Spleen (tissue), 11 donors: Measurements from ENCODE around the gene MPHOSPH6. TPM values are rescaled to one million over a fixed set of nuclear protein-coding genes. Genes with fewer than 3 reads are reported as not detected.

Experiments
- DNase-seq: peaks from one replicate; pipeline ENCODE4 v3.0.0-alpha.2; 2020
- H3K27ac ChIP-seq, 8 donors: fragments of 200-600 bp; sonication (generic) in 7 of 8; 1 replicate in 4 of 8; 2 replicates in 4 of 8; pipeline versions ENCODE4 v1.5.0 to v1.8.0; 2016 to 2021; ENCODE audit warnings: inconsistent platforms in 4 of 8, mild to moderate bottlenecking in 4 of 8, moderate library complexity in 1 of 8
- H3K27me3 ChIP-seq, 7 donors: fragments of 200-600 bp; sonication (generic) in 6 of 7; replicated peaks in 1 of 7; 1 replicate in 4 of 7; 2 replicates in 3 of 7; pipeline versions ENCODE4 v1.5.0 to v1.8.0; 2016 to 2021; ENCODE audit warnings: inconsistent platforms in 3 of 7, mild to moderate bottlenecking in 1 of 7
- H3K36me3 ChIP-seq, 6 donors: fragments of 200-600 bp; sonication (generic) in 5 of 6; 1 replicate in 4 of 6; 2 replicates in 2 of 6; pipeline versions ENCODE4 v1.5.0 to v1.8.0; 2016 to 2021; ENCODE audit warnings: inconsistent platforms in 2 of 6
- H3K4me1 ChIP-seq, 6 donors: fragments of 200-600 bp; sonication (generic) in 5 of 6; 1 replicate in 3 of 6; 2 replicates in 3 of 6; pipeline versions ENCODE4 v1.5.0 to v1.8.0; 2016 to 2021; ENCODE audit warnings: inconsistent platforms in 3 of 6
- H3K4me3 ChIP-seq, 8 donors: fragments of 200-600 bp; sonication (generic) in 7 of 8; 1 replicate in 4 of 8; 2 replicates in 4 of 8; pipeline versions ENCODE4 v1.5.0 to v1.8.0; 2016 to 2021; ENCODE audit warnings: inconsistent platforms in 4 of 8, mild to moderate bottlenecking in 4 of 8, moderate library complexity in 2 of 8
- H3K9me3 ChIP-seq, 8 donors: fragments of 200-600 bp; sonication (generic) in 7 of 8; 1 replicate in 4 of 8; 2 replicates in 4 of 8; pipeline versions ENCODE4 v1.5.0 to v1.8.0; 2016 to 2021; ENCODE audit warnings: inconsistent platforms in 4 of 8
- CTCF ChIP-seq, 11 experiments: fragments of 200-600 bp in 7 of 11; fragments of 450-650 bp in 4 of 11; sonication (generic) in 4 of 11; IDR thresholded peaks in 8 of 11; conservative IDR thresholded peaks in 3 of 11; 1 replicate in 7 of 11; 2 replicates in 4 of 11; pipeline versions ENCODE4 v1.4.0 to v1.8.0; 2016 to 2021; ENCODE audit warnings: antibody characterized with exemption in 11 of 11, inconsistent platforms in 4 of 11, mild to moderate bottlenecking in 1 of 11
- POLR2A ChIP-seq, 3 donors: fragments of 450-650 bp; IDR thresholded peaks; one replicate each; pipeline ENCODE4 v1.5.1; 2017; ENCODE audit warnings: antibody characterized with exemption in 3 of 3, mild to moderate bottlenecking in 1 of 3
- POLR2AphosphoS5 ChIP-seq, 3 donors: sonication (generic); formaldehyde crosslinking; IDR thresholded peaks; one replicate each; pipeline ENCODE4 v1.5.1; 2017; ENCODE audit warnings: antibody characterized with exemption in 3 of 3
- WGBS, 5 donors: extraction: QIAGEN DNeasy Blood & Tissue Kit in 3 of 5; methylation state at CpG; one replicate each; pipeline versions ENCODE4 v1.1.5 to v1.1.7; 2013 to 2018; 5-methylcytosine and 5-hydroxymethylcytosine counted together
- intact Hi-C: fragments of 100-400 bp; cut with DNase I; formaldehyde crosslinking; loops from one replicate; pipeline ENCODE4 v1.15.0; 2023; ENCODE audit warnings: low total_unique reads
- polyA plus RNA-seq, 3 donors: library from polyadenylated mRNA; stranded (reverse); fragments of 200-250 nt; gene quantifications; one replicate each; pipeline ENCODE4 v1.2.1, GENCODE V29; 2013
- total RNA-seq, 7 donors: library from RNA; depleted of rRNA in 3 of 7; stranded (reverse); fragments of >200 nt in 3 of 7; fragmentation: NEBNext Ultra II Directional in 4 of 7; extraction: Animal tissue kit (Norgen Biotek cat#: 25700) in 4 of 7; gene quantifications; one replicate each; pipeline versions ENCODE4 v1.1.0 to v1.2.1, GENCODE V29; 2016 to 2021
- donor health status: healthy with polysubstance abuse.
- donor health status: DM: no; HTN: no; CAD: no; lungs with moderate emphysema.
- donor health status: DM: no; HTN: no; CAD: no.
- donor health status: Bipolar disorder and iron deficiency.
- donor health status: healthy.
- donor health status: DM: no; HTN: no; CAD: no.
- donor health status: DM: yes; HTN: yes; CAD: no.

MPHOSPH6 gene
- total and polyA plus RNA-seq, 10 donors: 13.7 to 56.8 (median 22.9) TPM

DNA sequence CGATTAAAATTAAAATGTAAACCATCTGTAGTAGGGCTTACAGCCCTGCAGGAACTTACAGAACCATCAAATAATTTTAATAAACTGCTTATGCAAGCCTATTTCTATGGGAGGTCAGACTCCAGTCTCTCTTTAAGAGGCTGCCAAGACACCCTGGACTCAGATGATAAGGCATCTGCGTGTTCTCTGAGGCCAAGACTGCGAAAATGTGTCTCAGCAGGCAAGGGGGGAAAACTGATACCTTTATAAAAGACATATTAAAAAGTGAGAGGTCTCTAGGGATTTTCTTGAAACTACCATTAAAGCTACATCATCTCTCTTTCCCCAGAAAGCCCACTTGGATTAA lies 32.2 kb downstream of the MPHOSPH6 start:
- Histone ChIP-seq H3K9me3 (no peaks in the 10 kb centered on the region), H3K36me3 (peaks cover 0 to 23% (median 0%) of the 10 kb centered on the region in 6 donors), H3K4me1 (no peaks in the 10 kb centered on the region), H3K4me3 (no peak overlapping the region), H3K27ac (no peak overlapping the region), H3K27me3 (no peaks in the 10 kb centered on the region)
- no peak for DNase-seq
- intact Hi-C loops: no loop called here
- 89 to 99% (median 95%) methylated on average over 3 of the region's 3 CpGs for WGBS, 5 donors
- TF ChIP-seq POLR2AphosphoS5 (IDR thresholded peaks at IDR 0.05) (no peak), POLR2A (IDR thresholded peaks at IDR 0.05) (no peak), CTCF (IDR thresholded peaks at IDR 0.05 in 8 of 11, conservative IDR thresholded peaks at IDR 0.05 in 3 of 11) (no peak)

DNA sequence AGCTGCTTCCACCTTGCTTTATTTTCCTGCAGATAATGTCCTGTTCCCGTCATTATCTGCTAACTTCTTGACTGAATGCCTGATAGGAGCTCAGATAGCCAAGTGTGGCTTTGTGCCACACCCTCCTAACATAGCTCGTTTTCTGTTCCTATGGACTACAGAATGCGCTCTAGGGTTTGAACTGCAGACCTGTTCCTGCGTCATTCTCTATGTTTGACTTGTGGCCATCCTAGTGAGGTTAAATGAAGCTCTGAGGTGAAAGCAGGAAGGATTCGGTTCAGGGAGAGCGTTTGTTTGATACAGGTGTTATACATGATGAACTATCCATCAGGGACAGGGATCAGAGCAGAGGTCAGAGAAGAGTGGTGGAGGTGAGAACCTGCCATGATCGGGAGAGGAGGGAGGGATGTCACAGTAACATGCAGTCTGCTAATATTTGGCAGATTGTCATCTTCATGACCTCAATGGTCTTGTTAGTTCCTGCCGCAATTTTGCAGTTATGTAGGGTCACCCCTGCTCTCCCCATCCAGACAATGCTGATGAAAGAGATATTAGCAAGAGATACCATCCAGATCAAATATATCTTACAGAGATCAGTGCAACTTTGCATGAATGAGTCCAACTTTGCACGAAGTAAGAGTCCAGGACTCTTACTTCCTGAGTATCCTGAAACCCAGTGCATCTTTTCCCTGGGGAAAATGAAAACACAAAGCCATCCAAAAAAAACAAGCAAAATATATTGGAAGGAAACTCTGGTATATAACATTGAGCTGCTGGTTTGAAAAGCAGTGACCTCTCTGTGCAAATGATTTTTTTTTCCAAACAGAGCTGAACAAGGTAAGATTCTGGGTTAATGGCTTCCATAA lies 32.8 kb downstream of the MPHOSPH6 start:
- no peaks in the 10 kb centered on the region for H3K4me1 ChIP-seq
- DNase-seq: no peak
- intact Hi-C loops: no loop called here
- H3K36me3 ChIP-seq: peaks cover 0 to 23% (median 0%) of the 10 kb centered on the region in 6 donors
- 91 to 94% (median 94%) methylated on average over 9 of the region's 9 CpGs for WGBS, 5 donors
- H3K27ac ChIP-seq: no peak overlapping the region
- no peak overlapping the region for H3K4me3 ChIP-seq
- TF ChIP-seq POLR2A (IDR thresholded peaks at IDR 0.05) (no peak), POLR2AphosphoS5 (IDR thresholded peaks at IDR 0.05) (no peak), CTCF (IDR thresholded peaks at IDR 0.05 in 8 of 11, conservative IDR thresholded peaks at IDR 0.05 in 3 of 11) (no peak)
- H3K9me3 ChIP-seq: no peaks in the 10 kb centered on the region
- H3K27me3 ChIP-seq: no peaks in the 10 kb centered on the region

DNA sequence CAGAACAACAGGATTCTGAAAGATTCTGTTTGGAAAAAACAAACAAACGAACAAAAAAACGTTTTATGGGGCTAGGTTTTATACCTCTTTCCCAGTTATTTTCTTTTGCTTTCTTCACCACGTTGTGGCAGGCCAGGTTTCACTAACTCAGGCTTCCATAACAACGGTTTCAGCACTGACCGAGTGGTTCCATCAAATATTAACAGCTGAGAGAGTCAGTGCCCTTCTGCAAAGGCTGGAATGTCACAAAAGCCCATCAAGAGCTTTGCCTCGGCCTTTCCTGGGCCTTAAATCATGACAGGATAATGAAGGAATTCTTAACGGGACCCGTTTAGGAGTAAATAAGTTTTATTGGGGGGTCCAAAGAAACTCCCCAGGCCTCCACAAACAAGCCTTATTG lies 34.2 kb downstream of the MPHOSPH6 start:
- Histone ChIP-seq H3K27me3 (no peaks in the 10 kb centered on the region), H3K4me1 (no peaks in the 10 kb centered on the region), H3K9me3 (no peaks in the 10 kb centered on the region), H3K36me3 (peaks cover 0 to 23% (median 0%) of the 10 kb centered on the region in 6 donors), H3K4me3 (no peak overlapping the region), H3K27ac (no peak overlapping the region)
- intact Hi-C loops: no loop called here
- TF ChIP-seq POLR2A (IDR thresholded peaks at IDR 0.05): no peak
- TF ChIP-seq CTCF (IDR thresholded peaks at IDR 0.05 in 8 of 11, conservative IDR thresholded peaks at IDR 0.05 in 3 of 11): no peak
- no peak for TF ChIP-seq POLR2AphosphoS5 (IDR thresholded peaks at IDR 0.05)
- WGBS, 5 donors: 82 to 93% (median 89%) methylated on average over 8 of the region's 8 CpGs
- no peak for DNase-seq

GRCh38 chr16:82134846-82135245 lies 35.2 kb downstream of the MPHOSPH6 start:
- TF ChIP-seq POLR2A (IDR thresholded peaks at IDR 0.05) (no peak), POLR2AphosphoS5 (IDR thresholded peaks at IDR 0.05) (no peak), CTCF (IDR thresholded peaks at IDR 0.05 in 8 of 11, conservative IDR thresholded peaks at IDR 0.05 in 3 of 11) (no peak)
- Histone ChIP-seq H3K27me3 (no peaks in the 10 kb centered on the region), H3K9me3 (no peaks in the 10 kb centered on the region), H3K4me3 (no peak overlapping the region), H3K4me1 (no peaks in the 10 kb centered on the region), H3K27ac (no peak overlapping the region), H3K36me3 (peaks cover 0 to 23% (median 0%) of the 10 kb centered on the region in 6 donors)
- DNase-seq: no peak
- intact Hi-C loops: no loop called here
- WGBS, 5 donors: 94 to 98% (median 95%) methylated on average over 8 of the region's 8 CpGs
